B cell (primary cell): ENCODE data around the gene CD79A. TPM values are rescaled to one million over a fixed set of nuclear protein-coding genes. Genes with fewer than 3 reads are reported as not detected.

Experiments used
- ATAC-seq: fragments of 200-7000 bp; cut with Tn5 transposase; one replicate; pipeline ENCODE4 v1.10.0; 2021; ENCODE audit warnings: low read depth, mild to moderate bottlenecking, moderate number of reproducible peaks, moderate library complexity
- CTCF ChIA-PET: fragments of 350-600 bp; sonication (Branson Sonifier 250); formaldehyde crosslinking; loops from one replicate; lab custom pipeline; 2021; ENCODE audit warnings: antibody characterized with exemption, inconsistent platforms; lab: Charles Lee
- POLR2A ChIA-PET: fragments of 350-600 bp; sonication (Branson Sonifier 250); formaldehyde crosslinking; loops from one replicate; lab custom pipeline; 2021; ENCODE audit warnings: antibody characterized with exemption; lab: Charles Lee
- DNase-seq: peaks from one replicate; pipeline ENCODE4 v3.0.0; 2013
- H2AFZ ChIP-seq: 2 replicates; pipeline ENCODE4 v1.6.1; 2012; ENCODE audit warnings: mild to moderate bottlenecking, low read depth, low read length; ENCODE audit not compliant: insufficient read depth, poor library complexity, severe bottlenecking
- H3K27ac ChIP-seq, 2 donors: 1 replicate in 1 of 2; 2 replicates in 1 of 2; pipeline ENCODE4 v1.5.1; 2012 to 2013; ENCODE audit warnings: low read length in 2 of 2, mild to moderate bottlenecking in 2 of 2, moderate library complexity in 1 of 2
- H3K27me3 ChIP-seq, 4 experiments: fragments of 200-600 bp in 1 of 4; sonication (generic) in 1 of 4; replicated peaks in 1 of 4; 1 replicate in 2 of 4; 2 replicates in 2 of 4; pipeline versions ENCODE4 v1.6.1 to v1.7.0; 2013 to 2016; ENCODE audit warnings: low read length in 3 of 4, mild to moderate bottlenecking in 2 of 4, mixed read lengths in 1 of 4, moderate library complexity in 1 of 4; ENCODE audit not compliant: insufficient read depth in 4 of 4, control insufficient read depth in 3 of 4; ENCODE audit errors: control extremely low read depth in 1 of 4
- H3K36me3 ChIP-seq, 2 experiments: replicated peaks in 1 of 2; 1 replicate in 1 of 2; 2 replicates in 1 of 2; pipeline versions ENCODE4 v1.6.1 to v1.7.1; 2013; ENCODE audit warnings: low read length in 1 of 2; ENCODE audit not compliant: insufficient read depth in 2 of 2, control insufficient read depth in 1 of 2; ENCODE audit errors: control extremely low read depth in 1 of 2, extremely low read depth in 1 of 2
- H3K4me1 ChIP-seq, 2 donors: fragments of 200-600 bp in 1 of 2; sonication (generic) in 1 of 2; 1 replicate in 1 of 2; 2 replicates in 1 of 2; pipeline versions ENCODE4 v1.5.1 to v1.6.1; 2013 to 2017; ENCODE audit warnings: low read length in 2 of 2; ENCODE audit not compliant: control insufficient read depth in 2 of 2, insufficient read depth in 2 of 2
- H3K4me2 ChIP-seq: replicated peaks from 2 replicates; pipeline ENCODE3; 2012; ENCODE audit warnings: mild to moderate bottlenecking, low read depth, low read length; ENCODE audit not compliant: poor library complexity, severe bottlenecking
- H3K4me3 ChIP-seq, 5 experiments: fragments of 200-600 bp in 1 of 5; sonication (generic) in 1 of 5; 1 replicate in 3 of 5; 2 replicates in 2 of 5; pipeline versions ENCODE4 v1.5.1 to v1.7.0; 2011 to 2016; ENCODE audit warnings: low read length in 4 of 5, mild to moderate bottlenecking in 4 of 5, low read depth in 2 of 5, control low read depth in 1 of 5, moderate library complexity in 1 of 5; ENCODE audit not compliant: insufficient read depth in 1 of 5; ENCODE audit errors: control extremely low read depth in 1 of 5, extremely low read depth in 1 of 5
- H3K79me2 ChIP-seq: fragments of 200-600 bp; sonication (generic); one replicate; pipeline ENCODE4 v1.6.0; 2016; ENCODE audit warnings: low read length; ENCODE audit not compliant: control insufficient read depth, insufficient read depth
- H3K9ac ChIP-seq: fragments of 200-600 bp; sonication (generic); 2 replicates; pipeline ENCODE4 v1.6.1; 2017; ENCODE audit warnings: mild to moderate bottlenecking, low read length, moderate library complexity
- H3K9me3 ChIP-seq, 3 donors: one replicate each; pipeline versions ENCODE4 v1.6.1 to v1.7.1; 2013; ENCODE audit warnings: low read length in 2 of 3; ENCODE audit not compliant: control insufficient read depth in 2 of 3, insufficient read depth in 1 of 3; ENCODE audit errors: control extremely low read depth in 1 of 3
- H4K20me1 ChIP-seq: 2 replicates; pipeline ENCODE4 v1.6.0; 2012; ENCODE audit warnings: mild to moderate bottlenecking, low read length; ENCODE audit not compliant: insufficient read depth, control insufficient read depth, poor library complexity, severe bottlenecking
- H3K27ac Mint-ChIP-seq: one replicate; pipeline ENCODE4 v1.8.0; 2021; ENCODE audit warnings: mixed read lengths
- H3K27me3 Mint-ChIP-seq: one replicate; pipeline ENCODE4 v1.8.0; 2021; ENCODE audit warnings: mixed read lengths
- H3K4me1 Mint-ChIP-seq: one replicate; pipeline ENCODE4 v1.8.0; 2021; ENCODE audit warnings: mixed read lengths
- H3K4me3 Mint-ChIP-seq: one replicate; pipeline ENCODE4 v1.8.0; 2021; ENCODE audit warnings: mixed read lengths
- H3K9me3 Mint-ChIP-seq: one replicate; pipeline ENCODE4 v1.8.0; 2022; ENCODE audit warnings: mixed read lengths; ENCODE audit not compliant: insufficient read depth
- EZH2 ChIP-seq: IDR thresholded peaks from 2 replicates; pipeline ENCODE4 v1.6.1; 2012; ENCODE audit warnings: borderline replicate concordance, low read depth, mild to moderate bottlenecking, moderate library complexity, low read length; ENCODE audit not compliant: insufficient read depth, poor library complexity, severe bottlenecking
- WGBS: methylation state at CpG from one replicate; pipeline ENCODE4 v1.1.5; 2013; ENCODE audit warnings: missing lambda C conversion rate; ENCODE audit not compliant: insufficient coverage; 5-methylcytosine and 5-hydroxymethylcytosine counted together
- intact Hi-C: fragments of 100-400 bp; cut with micrococcal nuclease; formaldehyde crosslinking; loops from one replicate; pipeline ENCODE4 v1.10.0; 2022
- polyA plus RNA-seq: library from polyadenylated mRNA; depleted of rRNA; stranded (reverse); fragments of >200 nt; gene quantifications from 2 replicates; pipeline ENCODE4 v1.2.3, GENCODE V29; 2012
- total RNA-seq, 2 donors: library from RNA; stranded (reverse); fragments of 120-200 nt in 1 of 2; gene quantifications; 1 replicate in 1 of 2; 2 replicates in 1 of 2; pipeline versions ENCODE4 v1.2.3 to v1.2.4, GENCODE V29; 2013 to 2022
- TF ChIP-seq, protein P1 (sequence below): fragments of 200-600 bp; IDR thresholded peaks from one replicate; pipeline ENCODE4 v1.8.0; 2022; ENCODE audit warnings: antibody characterized with exemption, mild to moderate bottlenecking

The CD79A gene
- total and polyA plus RNA-seq, 2 donors (not counting 1 experiment from before 2014, with no cell fraction given) = 1,280 to 1,471 TPM

DNA sequence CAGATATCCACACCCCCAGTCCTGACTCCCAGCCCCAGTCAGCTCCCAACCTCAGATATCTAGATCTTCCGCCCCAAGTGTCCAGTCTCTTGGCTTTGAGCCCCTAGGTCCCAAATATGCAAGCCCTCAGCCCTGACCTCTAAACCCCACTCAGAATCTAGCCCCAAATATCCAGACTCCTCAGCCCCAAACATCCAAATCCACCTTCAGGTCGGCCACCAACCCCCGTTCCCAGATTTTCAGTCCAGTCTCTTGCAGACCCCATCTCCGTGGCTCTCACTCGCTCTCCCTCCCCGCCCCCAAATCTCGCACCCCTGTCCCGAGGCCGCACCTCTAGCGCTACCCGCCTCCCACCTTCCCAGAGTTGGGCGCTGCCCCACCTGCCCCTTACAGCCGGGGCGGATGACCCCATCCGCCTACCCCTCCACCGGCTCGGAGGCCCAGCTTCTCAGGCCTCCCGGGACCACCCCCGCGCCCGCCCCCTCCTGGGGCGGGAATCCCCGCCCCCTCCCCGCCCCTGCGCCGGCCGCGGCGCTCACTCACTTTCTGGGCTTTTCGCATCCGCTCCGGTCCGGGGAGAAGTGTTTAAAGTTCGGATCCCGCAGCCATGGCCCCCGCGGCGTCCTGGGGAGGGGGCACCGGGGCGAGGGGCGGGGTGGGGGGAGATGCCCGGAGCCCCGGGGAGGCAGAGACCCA lies 50.6 kb downstream of the CD79A start:
- H3K27ac ChIP-seq = peak overlapping the region; percentile 18 to 56
- ATAC-seq (peak; percentile 39), DNase-seq (peak; percentile 39)
- Mint-ChIP-seq H3K9me3 (no peaks in the 10 kb centered on the region), H3K27me3 (peaks cover 10% of the 10 kb centered on the region), H3K4me1 (peaks cover 33% of the 10 kb centered on the region), H3K4me3 (no peak overlapping the region), H3K27ac (peak overlapping the region; percentile 71)
- peak overlapping the region; percentile 94 for H3K4me2 ChIP-seq
- intact Hi-C loops = loop anchor here (2.0 kb wide), 2 partner anchors 13 to 17 kb away; no protein-coding TSS in a partner anchor
- peak overlapping the region; percentile 73 for H3K9ac ChIP-seq
- no peaks in the 10 kb centered on the region for H4K20me1 ChIP-seq
- peak overlapping the region; percentile 49 to 72 (median 60) for H3K4me3 ChIP-seq
- H2AFZ ChIP-seq = peak overlapping the region; percentile 83
- POLR2A ChIA-PET = interaction anchor here (0.6 to 2.5 kb wide), 4 partner anchors 17 to 45 kb away, joined by 3 to 17 read pairs (median 4); partner anchors contain the start of gene ARHGEF1
- no peak for TF ChIP-seq EZH2
- TF ChIP-seq, protein P1, sequence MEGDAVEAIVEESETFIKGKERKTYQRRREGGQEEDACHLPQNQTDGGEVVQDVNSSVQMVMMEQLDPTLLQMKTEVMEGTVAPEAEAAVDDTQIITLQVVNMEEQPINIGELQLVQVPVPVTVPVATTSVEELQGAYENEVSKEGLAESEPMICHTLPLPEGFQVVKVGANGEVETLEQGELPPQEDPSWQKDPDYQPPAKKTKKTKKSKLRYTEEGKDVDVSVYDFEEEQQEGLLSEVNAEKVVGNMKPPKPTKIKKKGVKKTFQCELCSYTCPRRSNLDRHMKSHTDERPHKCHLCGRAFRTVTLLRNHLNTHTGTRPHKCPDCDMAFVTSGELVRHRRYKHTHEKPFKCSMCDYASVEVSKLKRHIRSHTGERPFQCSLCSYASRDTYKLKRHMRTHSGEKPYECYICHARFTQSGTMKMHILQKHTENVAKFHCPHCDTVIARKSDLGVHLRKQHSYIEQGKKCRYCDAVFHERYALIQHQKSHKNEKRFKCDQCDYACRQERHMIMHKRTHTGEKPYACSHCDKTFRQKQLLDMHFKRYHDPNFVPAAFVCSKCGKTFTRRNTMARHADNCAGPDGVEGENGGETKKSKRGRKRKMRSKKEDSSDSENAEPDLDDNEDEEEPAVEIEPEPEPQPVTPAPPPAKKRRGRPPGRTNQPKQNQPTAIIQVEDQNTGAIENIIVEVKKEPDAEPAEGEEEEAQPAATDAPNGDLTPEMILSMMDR = no peak
- CTCF ChIA-PET = interaction anchor here (1.0 to 1.3 kb wide), 4 partner anchors 18 to 30 kb away, joined by 3 to 4 read pairs (median 4); no protein-coding TSS in a partner anchor
- H3K27me3 ChIP-seq = peaks cover 0 to 40% (median 10%) of the 10 kb centered on the region in 4 experiments
- no peaks in the 10 kb centered on the region for H3K36me3 ChIP-seq
- peaks cover 10% of the 10 kb centered on the region for H3K79me2 ChIP-seq
- WGBS = 12% methylated on average over 19 of the region's 43 CpGs
- peaks cover 58 to 66% of the 10 kb centered on the region in 2 donors for H3K4me1 ChIP-seq
- H3K9me3 ChIP-seq = peaks cover 0 to 4% (median 0%) of the 10 kb centered on the region in 3 donors
